ENCODE measurements around the gene SNX6. TPM values are rescaled to one million over a fixed set of nuclear protein-coding genes. Genes with fewer than 3 reads are reported as not detected.

SNX6 gene
- total and polyA plus RNA-seq, 9 of the 15 experiments (the other 6 are each of a cell fraction or from before 2014, with no cell fraction given) = 34.6 to 111 (median 57.5) TPM

DNA sequence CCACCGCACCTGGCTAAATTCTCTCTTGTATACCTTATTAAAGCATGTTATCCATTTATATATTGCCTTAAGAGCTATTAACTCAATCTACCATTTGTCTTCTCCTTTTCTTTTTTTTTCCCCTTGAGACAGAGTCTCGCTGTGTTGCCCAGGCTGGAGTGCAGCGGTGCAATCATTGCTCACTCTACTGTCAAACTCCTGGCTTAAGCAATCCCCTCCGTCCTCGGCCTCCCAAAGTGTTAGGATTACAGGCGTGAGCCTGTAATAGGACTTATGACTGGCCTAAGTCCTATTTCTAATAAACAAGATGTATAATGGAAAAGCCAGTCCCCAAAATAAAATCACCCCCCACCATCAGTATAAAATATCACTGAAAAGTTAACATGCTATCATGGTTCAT lies 14.4 kb downstream of the SNX6 start (continued):
- TF ChIP-seq, protein P1, sequence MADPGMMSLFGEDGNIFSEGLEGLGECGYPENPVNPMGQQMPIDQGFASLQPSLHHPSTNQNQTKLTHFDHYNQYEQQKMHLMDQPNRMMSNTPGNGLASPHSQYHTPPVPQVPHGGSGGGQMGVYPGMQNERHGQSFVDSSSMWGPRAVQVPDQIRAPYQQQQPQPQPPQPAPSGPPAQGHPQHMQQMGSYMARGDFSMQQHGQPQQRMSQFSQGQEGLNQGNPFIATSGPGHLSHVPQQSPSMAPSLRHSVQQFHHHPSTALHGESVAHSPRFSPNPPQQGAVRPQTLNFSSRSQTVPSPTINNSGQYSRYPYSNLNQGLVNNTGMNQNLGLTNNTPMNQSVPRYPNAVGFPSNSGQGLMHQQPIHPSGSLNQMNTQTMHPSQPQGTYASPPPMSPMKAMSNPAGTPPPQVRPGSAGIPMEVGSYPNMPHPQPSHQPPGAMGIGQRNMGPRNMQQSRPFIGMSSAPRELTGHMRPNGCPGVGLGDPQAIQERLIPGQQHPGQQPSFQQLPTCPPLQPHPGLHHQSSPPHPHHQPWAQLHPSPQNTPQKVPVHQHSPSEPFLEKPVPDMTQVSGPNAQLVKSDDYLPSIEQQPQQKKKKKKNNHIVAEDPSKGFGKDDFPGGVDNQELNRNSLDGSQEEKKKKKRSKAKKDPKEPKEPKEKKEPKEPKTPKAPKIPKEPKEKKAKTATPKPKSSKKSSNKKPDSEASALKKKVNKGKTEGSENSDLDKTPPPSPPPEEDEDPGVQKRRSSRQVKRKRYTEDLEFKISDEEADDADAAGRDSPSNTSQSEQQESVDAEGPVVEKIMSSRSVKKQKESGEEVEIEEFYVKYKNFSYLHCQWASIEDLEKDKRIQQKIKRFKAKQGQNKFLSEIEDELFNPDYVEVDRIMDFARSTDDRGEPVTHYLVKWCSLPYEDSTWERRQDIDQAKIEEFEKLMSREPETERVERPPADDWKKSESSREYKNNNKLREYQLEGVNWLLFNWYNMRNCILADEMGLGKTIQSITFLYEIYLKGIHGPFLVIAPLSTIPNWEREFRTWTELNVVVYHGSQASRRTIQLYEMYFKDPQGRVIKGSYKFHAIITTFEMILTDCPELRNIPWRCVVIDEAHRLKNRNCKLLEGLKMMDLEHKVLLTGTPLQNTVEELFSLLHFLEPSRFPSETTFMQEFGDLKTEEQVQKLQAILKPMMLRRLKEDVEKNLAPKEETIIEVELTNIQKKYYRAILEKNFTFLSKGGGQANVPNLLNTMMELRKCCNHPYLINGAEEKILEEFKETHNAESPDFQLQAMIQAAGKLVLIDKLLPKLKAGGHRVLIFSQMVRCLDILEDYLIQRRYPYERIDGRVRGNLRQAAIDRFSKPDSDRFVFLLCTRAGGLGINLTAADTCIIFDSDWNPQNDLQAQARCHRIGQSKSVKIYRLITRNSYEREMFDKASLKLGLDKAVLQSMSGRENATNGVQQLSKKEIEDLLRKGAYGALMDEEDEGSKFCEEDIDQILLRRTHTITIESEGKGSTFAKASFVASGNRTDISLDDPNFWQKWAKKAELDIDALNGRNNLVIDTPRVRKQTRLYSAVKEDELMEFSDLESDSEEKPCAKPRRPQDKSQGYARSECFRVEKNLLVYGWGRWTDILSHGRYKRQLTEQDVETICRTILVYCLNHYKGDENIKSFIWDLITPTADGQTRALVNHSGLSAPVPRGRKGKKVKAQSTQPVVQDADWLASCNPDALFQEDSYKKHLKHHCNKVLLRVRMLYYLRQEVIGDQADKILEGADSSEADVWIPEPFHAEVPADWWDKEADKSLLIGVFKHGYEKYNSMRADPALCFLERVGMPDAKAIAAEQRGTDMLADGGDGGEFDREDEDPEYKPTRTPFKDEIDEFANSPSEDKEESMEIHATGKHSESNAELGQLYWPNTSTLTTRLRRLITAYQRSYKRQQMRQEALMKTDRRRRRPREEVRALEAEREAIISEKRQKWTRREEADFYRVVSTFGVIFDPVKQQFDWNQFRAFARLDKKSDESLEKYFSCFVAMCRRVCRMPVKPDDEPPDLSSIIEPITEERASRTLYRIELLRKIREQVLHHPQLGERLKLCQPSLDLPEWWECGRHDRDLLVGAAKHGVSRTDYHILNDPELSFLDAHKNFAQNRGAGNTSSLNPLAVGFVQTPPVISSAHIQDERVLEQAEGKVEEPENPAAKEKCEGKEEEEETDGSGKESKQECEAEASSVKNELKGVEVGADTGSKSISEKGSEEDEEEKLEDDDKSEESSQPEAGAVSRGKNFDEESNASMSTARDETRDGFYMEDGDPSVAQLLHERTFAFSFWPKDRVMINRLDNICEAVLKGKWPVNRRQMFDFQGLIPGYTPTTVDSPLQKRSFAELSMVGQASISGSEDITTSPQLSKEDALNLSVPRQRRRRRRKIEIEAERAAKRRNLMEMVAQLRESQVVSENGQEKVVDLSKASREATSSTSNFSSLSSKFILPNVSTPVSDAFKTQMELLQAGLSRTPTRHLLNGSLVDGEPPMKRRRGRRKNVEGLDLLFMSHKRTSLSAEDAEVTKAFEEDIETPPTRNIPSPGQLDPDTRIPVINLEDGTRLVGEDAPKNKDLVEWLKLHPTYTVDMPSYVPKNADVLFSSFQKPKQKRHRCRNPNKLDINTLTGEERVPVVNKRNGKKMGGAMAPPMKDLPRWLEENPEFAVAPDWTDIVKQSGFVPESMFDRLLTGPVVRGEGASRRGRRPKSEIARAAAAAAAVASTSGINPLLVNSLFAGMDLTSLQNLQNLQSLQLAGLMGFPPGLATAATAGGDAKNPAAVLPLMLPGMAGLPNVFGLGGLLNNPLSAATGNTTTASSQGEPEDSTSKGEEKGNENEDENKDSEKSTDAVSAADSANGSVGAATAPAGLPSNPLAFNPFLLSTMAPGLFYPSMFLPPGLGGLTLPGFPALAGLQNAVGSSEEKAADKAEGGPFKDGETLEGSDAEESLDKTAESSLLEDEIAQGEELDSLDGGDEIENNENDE (IDR thresholded peaks at IDR 0.05; ENCODE audit: low read depth, low read length) = no peak

All from K562 (cell line).